HG03565 (cell line): ENCODE data around the gene TBCEL.
"Not testable (repeated sequence)": the region's sequence is repeated elsewhere in the genome, so short reads cannot be mapped to it uniquely, and the experiment has no call there.

Source experiments
- ATAC-seq: cut with Tn5 transposase; IDR thresholded peaks from one replicate; pipeline ENCODE4 v1.9.1; 2021; ENCODE audit warnings: mild to moderate bottlenecking, moderate library complexity; ENCODE audit not compliant: unreplicated experiment

Gene TBCEL

GRCh38 chr11:121023848-121024751 lies at the start of gene TBCEL:
Gene TBCEL, plus strand, starts transcription at chr11:121024102. Its CDS starts 21,589 bp downstream, at chr11:121045691.
- ATAC-seq: peak; percentile 86

GRCh38 chr11:120974466-120974865 lies 49.4 kb upstream of the TBCEL start:
- no peak for ATAC-seq

- no peak for ATAC-seq
Measured at GRCh38 chr11:120974965-120975364, 48.9 kb upstream of the TBCEL start.

GRCh38 chr11:120977266-120978137 lies 46.4 kb upstream of the TBCEL start:
- ATAC-seq: no peak

GRCh38 chr11:120978701-120979100 lies 45.2 kb upstream of the TBCEL start:
- ATAC-seq: no peak

GRCh38 chr11:120985718-120986569 lies 38.0 kb upstream of the TBCEL start:
- ATAC-seq: no peak

- ATAC-seq: no peak
Measured at GRCh38 chr11:120988603-120989002, 35.3 kb upstream of the TBCEL start.

GRCh38 chr11:120991830-120992686 lies 31.8 kb upstream of the TBCEL start:
- ATAC-seq: no peak

- ATAC-seq: no peak
Measured at GRCh38 chr11:120994091-120994859, 29.6 kb upstream of the TBCEL start.

GRCh38 chr11:120995184-120995583 lies 28.7 kb upstream of the TBCEL start:
- no peak for ATAC-seq

GRCh38 chr11:120996973-120997372 lies 26.9 kb upstream of the TBCEL start:
- no peak for ATAC-seq

GRCh38 chr11:120998581-120998980 lies 25.3 kb upstream of the TBCEL start:
- no peak for ATAC-seq

GRCh38 chr11:121004206-121004840 lies 19.6 kb upstream of the TBCEL start:
- ATAC-seq: no peak

GRCh38 chr11:121006922-121007321 lies 17.0 kb upstream of the TBCEL start:
- no peak for ATAC-seq

GRCh38 chr11:121008551-121008950 lies 15.4 kb upstream of the TBCEL start:
- no peak for ATAC-seq

GRCh38 chr11:121012091-121012490 lies 11.8 kb upstream of the TBCEL start:
- ATAC-seq: no peak

GRCh38 chr11:121018746-121019145 lies 5.2 kb upstream of the TBCEL start:
- no peak for ATAC-seq

GRCh38 chr11:121021718-121022117 lies 2.2 kb upstream of the TBCEL start:
- not testable (repeated sequence) for ATAC-seq

GRCh38 chr11:121024989-121025388 lies 1.1 kb downstream of the TBCEL start:
- no peak for ATAC-seq
